ENCODE data around the gene PPFIA3. TPM values are rescaled to one million over a fixed set of nuclear protein-coding genes. Genes with fewer than 3 reads are reported as not detected.
"Not testable (repeated sequence)": the region's sequence is repeated elsewhere in the genome, so short reads cannot be mapped to it uniquely, and the experiment has no call there.

PPFIA3 gene
- total RNA-seq, 4 donors from 2014 or later, result 10.9 to 20.9 (median 13.8) TPM

DNA sequence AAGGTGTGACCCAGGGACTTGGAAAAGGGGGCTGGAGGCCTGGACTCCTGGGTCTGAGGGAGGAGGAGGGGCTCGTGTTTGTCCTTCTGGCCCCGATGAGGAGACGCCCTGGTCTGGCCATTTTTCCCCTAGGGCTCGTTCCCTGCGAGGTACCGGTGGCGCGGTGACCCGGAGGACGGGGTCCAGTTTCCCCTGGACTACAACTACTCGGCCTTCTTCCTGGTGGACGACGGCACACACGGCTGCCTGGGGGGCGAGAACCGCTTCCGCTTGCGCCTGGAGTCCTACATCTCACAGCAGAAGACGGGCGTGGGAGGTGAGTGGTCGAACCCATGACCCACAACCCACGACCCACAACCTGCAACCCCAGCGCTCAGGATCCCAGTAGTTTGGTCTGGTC lies 49.1 kb downstream of the PPFIA3 start:
- intact Hi-C loops (cut with DNase I), result no loop called here
- 93 to 96% methylated on average over 13 to 21 of the region's 23 CpGs for WGBS, 2 donors
- no peak overlapping the region for H3K27ac ChIP-seq
- DNase-seq, result no peak
- H3K9me3 ChIP-seq, result no peaks in the 10 kb centered on the region
- TF ChIP-seq, protein P1, sequence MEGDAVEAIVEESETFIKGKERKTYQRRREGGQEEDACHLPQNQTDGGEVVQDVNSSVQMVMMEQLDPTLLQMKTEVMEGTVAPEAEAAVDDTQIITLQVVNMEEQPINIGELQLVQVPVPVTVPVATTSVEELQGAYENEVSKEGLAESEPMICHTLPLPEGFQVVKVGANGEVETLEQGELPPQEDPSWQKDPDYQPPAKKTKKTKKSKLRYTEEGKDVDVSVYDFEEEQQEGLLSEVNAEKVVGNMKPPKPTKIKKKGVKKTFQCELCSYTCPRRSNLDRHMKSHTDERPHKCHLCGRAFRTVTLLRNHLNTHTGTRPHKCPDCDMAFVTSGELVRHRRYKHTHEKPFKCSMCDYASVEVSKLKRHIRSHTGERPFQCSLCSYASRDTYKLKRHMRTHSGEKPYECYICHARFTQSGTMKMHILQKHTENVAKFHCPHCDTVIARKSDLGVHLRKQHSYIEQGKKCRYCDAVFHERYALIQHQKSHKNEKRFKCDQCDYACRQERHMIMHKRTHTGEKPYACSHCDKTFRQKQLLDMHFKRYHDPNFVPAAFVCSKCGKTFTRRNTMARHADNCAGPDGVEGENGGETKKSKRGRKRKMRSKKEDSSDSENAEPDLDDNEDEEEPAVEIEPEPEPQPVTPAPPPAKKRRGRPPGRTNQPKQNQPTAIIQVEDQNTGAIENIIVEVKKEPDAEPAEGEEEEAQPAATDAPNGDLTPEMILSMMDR (IDR thresholded peaks at IDR 0.05), result no peak
- no peak for TF ChIP-seq POLR2A (IDR thresholded peaks at IDR 0.05)
- H3K4me3 ChIP-seq, result no peak overlapping the region
- peaks cover 0 to 59% (median 16%) of the 10 kb centered on the region in 3 donors for H3K36me3 ChIP-seq
- peaks cover 10 to 20% (median 15%) of the 10 kb centered on the region in 3 donors for H3K4me1 ChIP-seq
- H3K27me3 ChIP-seq, result peaks cover 0 to 26% (median 0%) of the 10 kb centered on the region in 4 donors

DNA sequence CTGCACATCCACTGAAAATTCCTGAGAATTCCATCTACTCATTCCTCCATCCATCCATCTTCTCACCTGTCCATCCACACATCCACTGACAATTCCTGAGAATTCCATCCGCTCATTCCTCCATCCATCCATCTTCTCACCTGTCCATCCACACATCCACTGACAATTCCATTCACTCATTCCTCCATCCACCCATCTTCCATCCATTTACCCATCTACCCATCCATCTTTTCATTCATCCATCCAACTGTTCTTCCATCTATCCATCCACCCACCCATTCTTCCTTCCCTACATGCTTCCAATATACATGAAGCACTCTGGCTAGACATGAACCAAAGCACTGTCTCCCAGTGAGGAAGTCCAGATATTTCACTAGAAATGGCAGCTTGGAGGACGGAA lies 53.9 kb downstream of the PPFIA3 start:
- 81 to 88% methylated on average over 2 of the region's 2 CpGs for WGBS, 2 donors
- no peaks in the 10 kb centered on the region for H3K4me1 ChIP-seq
- intact Hi-C loops (cut with DNase I), result no loop called here
- peaks cover 0 to 6% (median 0%) of the 10 kb centered on the region in 4 donors for H3K27me3 ChIP-seq
- H3K9me3 ChIP-seq, result no peaks in the 10 kb centered on the region
- peaks cover 0 to 87% (median 16%) of the 10 kb centered on the region in 3 donors for H3K36me3 ChIP-seq
- DNase-seq, result no peak
- TF ChIP-seq, protein P1 (IDR thresholded peaks at IDR 0.05), result no peak
- TF ChIP-seq POLR2A (IDR thresholded peaks at IDR 0.05), result no peak
- H3K27ac ChIP-seq, result no peak overlapping the region
- H3K4me3 ChIP-seq, result no peak overlapping the region

DNA sequence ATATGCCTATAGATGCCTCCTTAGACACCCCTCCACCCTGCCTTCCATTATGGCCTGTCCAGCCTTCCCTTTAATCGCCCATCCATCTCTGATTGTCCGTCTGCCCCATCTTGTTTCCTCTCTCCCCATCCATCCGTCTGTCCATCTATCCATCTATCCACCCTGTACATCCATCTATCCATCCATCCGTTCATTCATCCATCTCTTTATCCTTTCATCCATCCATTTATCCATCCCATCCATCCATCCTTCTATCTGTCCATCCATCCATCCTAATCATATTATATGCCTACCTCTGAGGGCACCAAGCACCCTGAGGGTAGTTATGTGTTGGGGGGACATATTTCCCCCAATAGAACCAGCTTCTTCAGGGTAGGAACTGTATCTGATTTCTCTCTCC lies 61.3 kb downstream of the PPFIA3 start:
- no peaks in the 10 kb centered on the region for H3K9me3 ChIP-seq
- TF ChIP-seq, protein P1 (IDR thresholded peaks at IDR 0.05), result no peak
- no peak for TF ChIP-seq POLR2A (IDR thresholded peaks at IDR 0.05)
- peaks cover 0 to 77% (median 3%) of the 10 kb centered on the region in 3 donors for H3K36me3 ChIP-seq
- WGBS, 2 donors, result 92 to 96% methylated on average over 4 of the region's 4 CpGs
- intact Hi-C loops (cut with DNase I), result no loop called here
- H3K4me3 ChIP-seq, result no peak overlapping the region
- H3K27me3 ChIP-seq, result no peaks in the 10 kb centered on the region
- no peaks in the 10 kb centered on the region for H3K4me1 ChIP-seq
- H3K27ac ChIP-seq, result no peak overlapping the region
- DNase-seq, result no peak

DNA sequence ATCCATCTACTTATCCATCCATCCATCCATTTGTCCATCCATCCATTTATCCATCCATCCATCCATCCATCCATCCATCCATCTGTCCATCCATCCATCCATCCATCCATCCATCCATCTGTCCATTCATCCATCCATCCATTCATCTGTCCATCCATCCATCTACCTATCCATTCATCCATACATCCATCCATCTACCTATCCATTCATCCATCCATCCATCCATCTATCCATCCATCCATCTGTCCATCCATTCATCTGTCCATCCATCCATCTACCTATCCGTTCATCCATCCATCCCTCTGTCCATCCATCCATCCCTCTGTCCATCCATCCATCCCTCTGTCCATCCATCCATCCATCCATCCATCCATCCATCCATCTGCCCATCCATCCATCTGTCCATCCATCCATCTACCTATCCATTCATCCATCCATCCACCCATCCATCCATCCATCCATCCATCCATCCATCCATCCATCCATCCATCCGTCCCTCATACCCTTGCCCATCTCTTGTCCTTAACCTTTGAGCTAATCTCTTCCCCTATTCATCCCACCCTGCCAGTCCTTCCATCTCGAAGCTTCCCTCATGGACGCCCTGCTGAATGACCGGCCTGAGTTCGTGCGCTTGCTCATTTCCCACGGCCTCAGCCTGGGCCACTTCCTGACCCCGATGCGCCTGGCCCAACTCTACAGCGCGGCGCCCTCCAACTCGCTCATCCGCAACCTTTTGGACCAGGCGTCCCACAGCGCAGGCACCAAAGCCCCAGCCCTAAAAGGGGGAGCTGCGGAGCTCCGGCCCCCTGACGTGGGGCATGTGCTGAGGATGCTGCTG lies 62.9 kb downstream of the PPFIA3 start:
- H3K27ac ChIP-seq; H3K9me3 ChIP-seq; H3K4me3 ChIP-seq; H3K4me1 ChIP-seq; intact Hi-C loops (cut with DNase I); H3K27me3 ChIP-seq; DNase-seq: not testable (repeated sequence)
- peaks cover 0 to 78% (median 3%) of the 10 kb centered on the region in 3 donors for H3K36me3 ChIP-seq
- 83 to 89% methylated on average over 13 to 18 of the region's 20 CpGs for WGBS, 2 donors

DNA sequence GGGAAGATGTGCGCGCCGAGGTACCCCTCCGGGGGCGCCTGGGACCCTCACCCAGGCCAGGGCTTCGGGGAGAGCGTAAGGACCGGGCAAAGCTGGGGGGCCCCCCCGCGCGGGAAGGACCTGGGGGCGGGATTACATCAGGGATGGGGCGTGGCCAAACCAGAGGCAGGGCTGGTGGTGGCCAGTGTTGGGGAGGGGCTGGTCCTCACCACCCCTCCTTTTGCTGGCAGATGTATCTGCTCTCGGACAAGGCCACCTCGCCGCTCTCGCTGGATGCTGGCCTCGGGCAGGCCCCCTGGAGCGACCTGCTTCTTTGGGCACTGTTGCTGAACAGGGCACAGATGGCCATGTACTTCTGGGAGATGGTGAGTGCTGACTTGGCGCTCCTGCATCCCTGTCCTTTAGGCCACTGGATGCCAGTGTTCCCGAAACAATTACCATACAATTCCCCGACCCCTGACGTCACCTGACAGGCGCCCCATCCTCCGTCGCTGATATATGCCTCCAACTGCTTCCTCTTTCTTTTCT lies 63.6 kb downstream of the PPFIA3 start:
- no peak for DNase-seq
- whole genome bisulfite sequencing, 2 donors, result 87 to 93% methylated on average over 12 of the region's 26 CpGs
- peaks cover 0 to 79% (median 3%) of the 10 kb centered on the region in 3 donors for H3K36me3 ChIP-seq
- H3K4me1 ChIP-seq, result no peaks in the 10 kb centered on the region
- no peak overlapping the region for H3K27ac ChIP-seq
- TF ChIP-seq, protein P1 (IDR thresholded peaks at IDR 0.05), result no peak
- no peak for TF ChIP-seq POLR2A (IDR thresholded peaks at IDR 0.05)
- no peaks in the 10 kb centered on the region for H3K9me3 ChIP-seq
- intact Hi-C loops (cut with DNase I), result no loop called here
- no peak overlapping the region for H3K4me3 ChIP-seq
- H3K27me3 ChIP-seq, result no peaks in the 10 kb centered on the region

All from esophagus squamous epithelium (tissue), 5 donors.